ENCODE results near the gene RAP1GAP2.

DNA sequence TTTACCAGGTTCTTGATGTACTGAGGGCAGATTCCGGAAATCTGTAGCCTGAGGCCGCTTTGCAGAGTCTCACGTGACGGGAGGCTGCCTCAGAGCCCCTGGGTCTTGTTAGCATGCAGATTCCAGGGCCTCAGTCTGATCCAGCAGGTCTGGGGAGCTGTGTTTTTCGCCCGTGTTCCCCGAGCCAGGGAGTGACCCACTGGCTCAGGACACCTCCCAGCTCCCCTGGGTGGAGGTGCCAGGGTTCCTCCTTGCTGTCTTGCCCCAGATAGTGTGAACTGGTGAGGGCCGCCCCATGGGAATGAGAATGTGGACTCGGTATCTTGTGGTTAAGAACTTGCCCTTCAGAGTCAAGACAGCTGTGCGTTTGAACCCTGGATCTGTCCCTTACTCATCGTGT lies 168.6 kb downstream of the RAP1GAP2 start:
- TF ChIP-seq, protein P1, sequence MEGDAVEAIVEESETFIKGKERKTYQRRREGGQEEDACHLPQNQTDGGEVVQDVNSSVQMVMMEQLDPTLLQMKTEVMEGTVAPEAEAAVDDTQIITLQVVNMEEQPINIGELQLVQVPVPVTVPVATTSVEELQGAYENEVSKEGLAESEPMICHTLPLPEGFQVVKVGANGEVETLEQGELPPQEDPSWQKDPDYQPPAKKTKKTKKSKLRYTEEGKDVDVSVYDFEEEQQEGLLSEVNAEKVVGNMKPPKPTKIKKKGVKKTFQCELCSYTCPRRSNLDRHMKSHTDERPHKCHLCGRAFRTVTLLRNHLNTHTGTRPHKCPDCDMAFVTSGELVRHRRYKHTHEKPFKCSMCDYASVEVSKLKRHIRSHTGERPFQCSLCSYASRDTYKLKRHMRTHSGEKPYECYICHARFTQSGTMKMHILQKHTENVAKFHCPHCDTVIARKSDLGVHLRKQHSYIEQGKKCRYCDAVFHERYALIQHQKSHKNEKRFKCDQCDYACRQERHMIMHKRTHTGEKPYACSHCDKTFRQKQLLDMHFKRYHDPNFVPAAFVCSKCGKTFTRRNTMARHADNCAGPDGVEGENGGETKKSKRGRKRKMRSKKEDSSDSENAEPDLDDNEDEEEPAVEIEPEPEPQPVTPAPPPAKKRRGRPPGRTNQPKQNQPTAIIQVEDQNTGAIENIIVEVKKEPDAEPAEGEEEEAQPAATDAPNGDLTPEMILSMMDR (IDR thresholded peaks at IDR 0.05 in 8 of 11, conservative IDR thresholded peaks at IDR 0.05 in 3 of 11), result no peak
- no peak for TF ChIP-seq POLR2A (IDR thresholded peaks at IDR 0.05)
- TF ChIP-seq POLR2AphosphoS5 (IDR thresholded peaks at IDR 0.05), result no peak

Data from spleen (tissue), 7 donors.